GM12865 (cell line): ENCODE measurements around the gene USP28.

ENCODE experiments used
- DNase-seq: peaks from one replicate; pipeline ENCODE4 v3.0.0; 2010; ENCODE audit warnings: low read depth
- H3K4me3 ChIP-seq: 2 replicates; pipeline ENCODE4 v1.5.1; 2011; ENCODE audit warnings: mild to moderate bottlenecking, low read depth, low read length, control low read depth
- CTCF ChIP-seq: IDR thresholded peaks from 2 replicates; pipeline ENCODE4 v1.5.1; 2011; ENCODE audit warnings: low read length, control low read depth, low read depth, inconsistent platforms; ENCODE audit not compliant: insufficient read depth; ENCODE audit errors: missing control alignments

The USP28 gene

DNA sequence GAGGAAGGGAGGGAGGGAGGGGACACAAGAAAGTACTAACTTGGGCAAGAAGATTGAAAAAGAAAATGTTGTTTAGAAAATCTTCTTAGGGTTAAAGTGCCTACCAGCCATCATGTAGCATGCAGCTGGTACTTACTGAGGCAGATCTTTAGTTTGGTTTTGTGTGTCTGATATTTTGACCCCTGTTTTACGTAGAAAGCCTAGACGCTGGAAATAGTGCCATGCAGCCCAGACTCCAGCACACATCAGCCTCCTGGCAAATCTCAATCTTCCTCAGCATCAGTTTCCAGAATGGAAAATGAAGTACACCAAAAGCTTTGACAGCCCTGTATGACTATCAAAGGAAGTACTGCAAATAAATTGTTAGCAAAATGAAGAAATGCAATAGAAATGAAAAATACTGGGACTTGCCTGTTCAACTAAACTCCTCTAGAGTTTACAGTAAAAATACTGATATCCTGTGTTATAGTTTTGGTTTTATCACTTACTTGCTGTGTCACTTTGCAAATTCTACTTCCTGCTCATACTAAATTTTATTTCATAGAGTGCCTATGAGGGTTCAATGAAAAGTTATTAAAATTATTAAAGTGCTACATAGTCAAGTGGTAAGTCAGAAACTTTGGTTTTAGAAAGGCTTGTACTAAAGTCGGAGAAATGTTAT, 7.4 kb downstream of the USP28 start:
- no peak overlapping the region for H3K4me3 ChIP-seq
- TF ChIP-seq CTCF: no peak
- no peak for DNase-seq

- no peak for TF ChIP-seq CTCF
- DNase-seq: no peak
- no peak overlapping the region for H3K4me3 ChIP-seq
These were observed 9.5 kb downstream of the USP28 start for GRCh38 chr11:113865873-113866272.

DNA sequence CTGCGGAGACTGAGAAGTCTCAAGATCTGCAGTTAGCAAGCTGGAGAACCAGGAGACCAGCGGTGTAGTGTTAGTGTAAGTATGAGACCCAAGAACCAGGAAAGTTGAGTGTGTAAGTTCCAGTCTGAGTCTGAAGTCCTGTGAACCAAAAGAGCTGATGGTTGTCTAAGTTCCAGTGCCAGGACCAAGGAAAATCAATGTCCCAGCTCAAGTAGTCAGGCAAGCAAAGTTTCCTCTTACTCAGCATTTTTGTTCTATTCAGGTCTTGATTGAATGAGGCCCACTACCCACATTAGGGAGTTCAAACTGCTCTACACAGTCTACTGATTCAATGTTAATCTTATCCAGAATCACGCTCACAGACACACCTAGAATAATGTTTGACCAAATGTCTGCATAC, 11.0 kb downstream of the USP28 start:
- no peak for TF ChIP-seq CTCF
- DNase-seq: no peak
- H3K4me3 ChIP-seq: no peak overlapping the region

GRCh38 chr11:113862435-113862834, 12.9 kb downstream of the USP28 start:
- no peak for TF ChIP-seq CTCF
- no peak overlapping the region for H3K4me3 ChIP-seq
- DNase-seq: no peak

DNA sequence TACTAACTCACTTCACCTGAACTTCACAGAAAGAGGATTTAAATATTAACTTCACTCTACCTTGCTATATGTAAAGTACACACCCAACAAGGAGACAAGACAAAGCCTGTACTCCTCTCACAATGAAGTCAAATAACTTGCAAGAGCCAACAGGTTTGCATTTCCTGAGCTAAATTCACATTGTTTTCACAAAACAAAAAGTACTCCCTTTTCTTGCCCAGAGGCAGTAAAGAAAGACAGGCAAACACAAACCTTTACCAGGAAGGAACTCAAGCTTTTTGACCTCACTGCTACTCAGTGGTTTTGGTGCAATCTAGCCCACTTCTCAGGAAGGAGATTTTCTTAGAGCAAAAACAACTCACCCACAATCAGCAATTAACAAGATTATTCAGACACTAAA, 15.7 kb downstream of the USP28 start:
- DNase-seq: peak; percentile 38
- H3K4me3 ChIP-seq: no peak overlapping the region
- TF ChIP-seq CTCF: no peak

DNA sequence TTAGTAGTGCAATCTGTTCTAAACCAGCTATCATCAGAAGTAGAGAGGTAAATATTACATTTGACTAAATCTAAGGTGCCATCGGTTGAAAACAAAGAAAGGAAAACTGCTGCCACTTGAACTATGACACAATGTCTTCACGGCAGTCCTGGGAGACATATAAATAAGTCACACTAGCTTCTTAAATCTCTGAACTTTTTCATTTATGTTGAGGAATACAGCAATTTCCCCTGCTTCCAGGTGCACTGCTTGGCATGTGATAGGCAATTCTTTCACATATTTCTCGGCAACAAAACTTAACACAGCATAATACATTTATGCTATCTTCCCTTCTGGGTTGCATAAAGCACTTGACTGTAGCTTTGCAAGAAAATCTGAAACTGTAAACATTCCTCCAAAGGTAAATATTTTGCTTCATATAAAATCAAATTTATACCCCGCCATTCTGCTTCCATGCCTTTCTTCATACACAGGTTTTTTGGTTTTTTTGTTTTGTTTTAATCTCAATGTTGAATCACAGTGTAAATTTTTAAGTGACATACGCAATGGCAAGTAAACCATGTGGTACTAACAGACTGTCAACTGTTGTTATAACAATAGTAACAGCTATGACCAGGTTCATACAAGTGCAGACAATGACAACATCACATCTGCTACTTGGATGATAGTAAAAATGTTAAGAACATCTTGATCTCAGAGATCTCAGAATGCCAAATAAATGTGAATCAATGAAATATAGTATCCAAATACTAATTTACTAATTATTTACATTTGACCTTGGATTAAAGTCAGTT, 18.2 kb downstream of the USP28 start:
- DNase-seq: no peak
- TF ChIP-seq CTCF: no peak
- no peak overlapping the region for H3K4me3 ChIP-seq

- DNase-seq: no peak
- TF ChIP-seq CTCF: no peak
- no peak overlapping the region for H3K4me3 ChIP-seq
These were observed 19.6 kb downstream of the USP28 start for GRCh38 chr11:113855803-113856202.
